22Rv1 (cell line): Measurements from ENCODE around the gene MOB3C.

ENCODE experiments used
- ZFX ChIP-seq: fragments of 450-650 bp; IDR thresholded peaks from 2 replicates; pipeline ENCODE4 v1.6.1; 2017; ENCODE audit warnings: antibody characterized with exemption, borderline replicate concordance
- TF ChIP-seq, protein P1 (sequence below): fragments of 450-650 bp; IDR thresholded peaks from 2 replicates; pipeline ENCODE4 v1.5.1; 2017; ENCODE audit warnings: mild to moderate bottlenecking

GRCh38 chr1:46654012-46654411, 37.4 kb upstream of the MOB3C start:
- TF ChIP-seq, protein P1, sequence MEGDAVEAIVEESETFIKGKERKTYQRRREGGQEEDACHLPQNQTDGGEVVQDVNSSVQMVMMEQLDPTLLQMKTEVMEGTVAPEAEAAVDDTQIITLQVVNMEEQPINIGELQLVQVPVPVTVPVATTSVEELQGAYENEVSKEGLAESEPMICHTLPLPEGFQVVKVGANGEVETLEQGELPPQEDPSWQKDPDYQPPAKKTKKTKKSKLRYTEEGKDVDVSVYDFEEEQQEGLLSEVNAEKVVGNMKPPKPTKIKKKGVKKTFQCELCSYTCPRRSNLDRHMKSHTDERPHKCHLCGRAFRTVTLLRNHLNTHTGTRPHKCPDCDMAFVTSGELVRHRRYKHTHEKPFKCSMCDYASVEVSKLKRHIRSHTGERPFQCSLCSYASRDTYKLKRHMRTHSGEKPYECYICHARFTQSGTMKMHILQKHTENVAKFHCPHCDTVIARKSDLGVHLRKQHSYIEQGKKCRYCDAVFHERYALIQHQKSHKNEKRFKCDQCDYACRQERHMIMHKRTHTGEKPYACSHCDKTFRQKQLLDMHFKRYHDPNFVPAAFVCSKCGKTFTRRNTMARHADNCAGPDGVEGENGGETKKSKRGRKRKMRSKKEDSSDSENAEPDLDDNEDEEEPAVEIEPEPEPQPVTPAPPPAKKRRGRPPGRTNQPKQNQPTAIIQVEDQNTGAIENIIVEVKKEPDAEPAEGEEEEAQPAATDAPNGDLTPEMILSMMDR: no peak
- no peak for TF ChIP-seq ZFX
